HG03097 (cell line): ENCODE data around the gene OSBP2.

Experiments
- ATAC-seq: cut with Tn5 transposase; IDR thresholded peaks from one replicate; pipeline ENCODE4 v1.9.1; 2021; ENCODE audit not compliant: unreplicated experiment, low FRiP score

Gene OSBP2, protein sequence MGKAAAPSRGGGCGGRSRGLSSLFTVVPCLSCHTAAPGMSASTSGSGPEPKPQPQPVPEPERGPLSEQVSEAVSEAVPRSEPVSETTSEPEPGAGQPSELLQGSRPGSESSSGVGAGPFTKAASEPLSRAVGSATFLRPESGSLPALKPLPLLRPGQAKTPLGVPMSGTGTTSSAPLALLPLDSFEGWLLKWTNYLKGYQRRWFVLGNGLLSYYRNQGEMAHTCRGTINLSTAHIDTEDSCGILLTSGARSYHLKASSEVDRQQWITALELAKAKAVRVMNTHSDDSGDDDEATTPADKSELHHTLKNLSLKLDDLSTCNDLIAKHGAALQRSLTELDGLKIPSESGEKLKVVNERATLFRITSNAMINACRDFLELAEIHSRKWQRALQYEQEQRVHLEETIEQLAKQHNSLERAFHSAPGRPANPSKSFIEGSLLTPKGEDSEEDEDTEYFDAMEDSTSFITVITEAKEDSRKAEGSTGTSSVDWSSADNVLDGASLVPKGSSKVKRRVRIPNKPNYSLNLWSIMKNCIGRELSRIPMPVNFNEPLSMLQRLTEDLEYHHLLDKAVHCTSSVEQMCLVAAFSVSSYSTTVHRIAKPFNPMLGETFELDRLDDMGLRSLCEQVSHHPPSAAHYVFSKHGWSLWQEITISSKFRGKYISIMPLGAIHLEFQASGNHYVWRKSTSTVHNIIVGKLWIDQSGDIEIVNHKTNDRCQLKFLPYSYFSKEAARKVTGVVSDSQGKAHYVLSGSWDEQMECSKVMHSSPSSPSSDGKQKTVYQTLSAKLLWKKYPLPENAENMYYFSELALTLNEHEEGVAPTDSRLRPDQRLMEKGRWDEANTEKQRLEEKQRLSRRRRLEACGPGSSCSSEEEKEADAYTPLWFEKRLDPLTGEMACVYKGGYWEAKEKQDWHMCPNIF

DNA sequence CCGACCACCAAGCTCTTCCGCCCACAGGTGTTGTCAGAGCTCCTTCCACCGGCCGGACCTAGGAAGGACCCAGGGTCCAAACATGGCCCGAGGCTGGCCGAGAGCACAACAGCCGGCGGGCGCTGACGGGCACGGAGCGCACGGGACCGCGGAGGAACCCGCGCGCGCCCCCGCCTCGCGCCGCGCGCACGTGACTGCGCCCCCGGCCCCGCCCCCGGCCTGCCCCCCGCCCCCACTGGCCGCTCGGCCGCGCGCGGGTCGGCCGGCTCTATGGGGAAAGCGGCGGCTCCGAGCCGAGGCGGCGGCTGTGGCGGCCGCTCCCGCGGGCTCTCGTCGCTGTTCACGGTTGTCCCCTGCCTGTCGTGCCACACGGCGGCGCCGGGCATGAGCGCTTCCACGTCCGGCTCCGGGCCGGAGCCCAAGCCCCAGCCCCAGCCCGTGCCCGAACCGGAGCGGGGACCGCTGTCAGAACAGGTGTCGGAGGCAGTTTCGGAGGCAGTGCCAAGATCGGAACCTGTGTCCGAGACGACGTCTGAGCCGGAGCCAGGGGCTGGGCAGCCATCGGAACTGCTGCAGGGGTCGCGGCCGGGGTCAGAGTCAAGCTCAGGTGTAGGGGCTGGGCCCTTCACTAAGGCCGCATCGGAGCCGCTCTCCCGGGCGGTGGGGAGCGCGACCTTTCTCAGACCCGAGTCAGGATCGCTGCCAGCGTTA, at the start of gene OSBP2:
TSS of gene OSBP2 (plus strand) at position 235 of the 711 bp plus-strand sequence. CDS start at position 271, 36 bp downstream.
- no peak for ATAC-seq

DNA sequence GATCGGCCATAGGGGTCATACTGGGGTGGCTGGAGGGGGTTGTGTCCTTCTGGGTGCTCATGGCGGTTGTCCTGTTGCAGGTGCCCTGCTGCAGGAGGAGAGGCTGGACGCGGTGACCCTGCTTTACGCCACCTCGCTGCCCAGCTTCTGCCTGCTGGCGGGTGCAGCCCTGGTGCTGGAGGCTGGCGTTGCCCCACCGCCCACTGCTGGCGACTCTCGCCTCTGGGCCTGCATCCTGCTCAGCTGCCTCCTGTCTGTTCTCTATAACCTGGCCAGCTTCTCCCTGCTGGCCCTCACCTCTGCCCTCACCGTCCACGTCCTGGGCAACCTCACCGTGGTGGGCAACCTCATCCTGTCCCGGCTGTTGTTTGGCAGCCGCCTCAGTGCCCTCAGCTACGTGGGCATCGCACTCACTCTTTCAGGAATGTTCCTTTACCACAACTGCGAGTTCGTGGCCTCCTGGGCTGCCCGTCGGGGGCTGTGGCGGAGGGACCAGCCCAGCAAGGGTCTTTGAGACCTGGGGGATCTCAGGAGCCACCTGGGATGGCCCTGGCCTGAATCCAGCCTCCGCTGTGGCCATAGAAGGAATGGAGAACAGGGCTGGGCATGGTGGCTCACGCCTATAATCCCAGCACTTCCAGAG, 48.0 kb upstream of the OSBP2 start:
- ATAC-seq = no peak

DNA sequence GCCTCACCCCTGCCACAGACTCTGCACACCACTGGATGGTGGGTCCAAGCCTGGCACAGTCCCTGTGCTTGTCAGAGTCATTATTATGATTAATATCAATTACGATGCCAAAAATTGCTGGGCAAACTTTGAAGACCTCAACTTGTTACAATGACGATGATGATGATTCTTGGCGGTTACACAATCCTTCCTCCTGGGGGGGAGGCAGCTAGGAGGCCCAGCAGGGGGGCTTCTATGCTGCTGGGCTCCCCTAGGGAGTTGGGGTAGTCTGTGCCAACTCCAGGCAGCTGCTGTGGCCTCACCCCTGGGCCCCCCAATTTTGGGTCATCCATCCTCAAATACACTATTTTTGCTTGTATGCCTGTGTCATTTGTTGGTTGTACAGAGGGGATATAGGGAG, 47.1 kb upstream of the OSBP2 start:
- ATAC-seq = no peak

DNA sequence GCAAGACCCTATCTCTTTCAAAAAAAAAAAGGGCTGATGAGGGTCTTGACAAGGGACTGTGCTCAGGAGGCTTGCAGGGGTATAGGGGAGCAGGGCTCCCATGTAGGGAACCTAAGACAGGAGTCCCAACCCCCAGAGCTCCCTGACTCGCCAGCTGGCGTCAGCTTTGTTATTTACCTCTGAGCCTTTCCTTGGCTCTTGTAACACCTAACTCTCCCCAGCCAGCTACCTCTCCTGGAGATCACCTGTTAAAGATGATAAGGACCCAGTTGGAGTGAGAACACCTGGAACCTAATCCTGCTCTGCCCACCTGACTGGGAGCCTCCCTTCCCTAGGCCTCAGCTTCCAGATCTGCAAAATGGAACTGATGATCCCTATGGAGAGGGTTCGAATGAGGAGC, 45.8 kb upstream of the OSBP2 start:
- no peak for ATAC-seq

DNA sequence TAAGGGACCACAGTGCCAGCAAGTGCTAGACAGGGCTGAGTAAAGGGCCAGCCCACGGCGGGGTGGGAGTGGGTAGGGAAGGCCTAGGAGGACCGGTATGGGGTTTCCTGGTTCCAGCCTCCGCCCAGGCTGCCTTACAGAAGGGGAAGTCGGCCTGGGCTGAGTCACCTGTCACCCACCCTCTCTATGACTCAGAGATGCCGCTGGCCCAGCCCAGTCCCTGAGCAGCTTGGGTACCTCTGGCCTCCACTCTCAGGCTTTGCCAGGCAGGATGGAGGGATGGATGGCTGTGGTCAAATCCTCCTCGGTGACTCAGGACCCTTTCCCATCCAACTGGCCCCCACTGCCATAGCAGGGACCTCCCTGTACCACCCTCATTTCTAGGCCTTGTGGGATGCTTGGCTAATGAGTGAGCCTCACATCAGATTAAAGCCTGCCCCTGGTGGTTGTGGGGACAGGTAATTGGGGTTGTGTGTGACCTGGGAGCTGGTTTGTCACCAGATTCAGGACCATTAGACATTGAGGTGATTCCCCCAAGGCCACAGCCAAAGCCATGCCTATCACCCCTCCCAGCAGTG, 45.2 kb upstream of the OSBP2 start:
- no peak for ATAC-seq

DNA sequence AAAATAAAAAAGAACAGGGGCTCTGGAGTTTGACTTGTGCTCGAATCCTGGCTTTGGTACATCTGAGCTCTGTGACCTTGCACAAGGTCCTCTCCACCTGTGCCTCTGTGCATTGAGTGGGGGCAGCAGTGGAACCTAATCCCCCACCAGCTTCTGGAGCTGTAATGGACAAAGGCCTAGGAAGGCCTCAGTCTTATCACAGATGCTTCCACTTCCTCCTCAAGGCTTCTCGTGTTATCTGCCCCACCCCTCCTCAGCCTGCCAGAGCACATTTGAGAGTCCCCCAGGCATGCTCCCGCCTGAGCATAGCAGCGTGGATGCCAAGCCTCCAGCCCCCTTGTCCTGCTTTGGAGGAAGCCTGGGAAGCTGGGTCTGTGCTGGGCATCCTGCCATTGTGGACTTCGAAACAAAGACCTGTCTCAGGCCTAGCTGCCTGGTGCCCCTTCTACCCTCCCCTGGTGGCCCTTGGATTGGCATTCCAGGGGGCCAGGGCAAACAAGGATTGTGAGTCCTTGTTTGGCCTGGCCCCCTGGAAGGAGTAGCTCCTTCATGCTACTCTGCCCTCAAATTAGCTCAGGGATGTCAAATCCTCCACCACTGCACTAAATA, 44.1 kb upstream of the OSBP2 start:
- no peak for ATAC-seq

DNA sequence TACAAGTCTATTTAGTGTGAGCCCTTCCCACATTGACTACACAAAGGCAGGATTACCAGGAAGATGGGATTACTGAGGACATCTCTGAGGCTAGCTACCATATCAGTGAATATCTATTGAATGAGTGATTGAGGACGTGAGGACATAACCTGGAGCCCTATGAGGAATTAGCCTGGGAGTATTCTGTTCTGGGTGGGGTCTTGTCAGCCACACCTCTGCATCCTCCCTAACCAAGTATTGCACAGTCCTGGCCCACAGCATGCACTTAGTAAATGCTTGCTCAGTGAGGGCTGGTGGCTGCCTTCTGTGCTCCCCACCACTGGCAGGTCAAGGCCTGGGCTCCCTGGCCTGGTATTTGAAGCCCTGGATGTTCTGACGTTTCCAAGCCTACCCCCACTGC, 41.8 kb upstream of the OSBP2 start:
- ATAC-seq = no peak

DNA sequence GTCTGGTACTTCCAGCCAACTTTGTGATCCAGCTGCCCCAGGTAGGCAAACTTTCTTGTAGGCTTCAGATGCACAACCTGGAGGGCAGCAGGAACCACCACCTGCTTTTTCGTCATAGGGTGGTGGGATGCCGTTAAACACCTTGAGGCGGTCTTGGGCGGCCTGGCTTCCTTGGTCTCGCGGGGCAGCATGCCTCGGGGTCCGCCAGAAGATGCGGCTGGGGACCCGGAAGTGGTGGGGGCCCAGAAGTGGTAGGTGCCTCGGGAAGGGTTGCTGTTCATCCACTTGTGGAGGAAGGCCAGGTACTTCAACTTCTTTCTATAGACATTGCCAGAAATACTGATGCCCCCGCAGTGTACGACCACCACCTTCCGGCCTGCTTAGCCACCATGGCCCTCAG, 40.3 kb upstream of the OSBP2 start:
- no peak for ATAC-seq

DNA sequence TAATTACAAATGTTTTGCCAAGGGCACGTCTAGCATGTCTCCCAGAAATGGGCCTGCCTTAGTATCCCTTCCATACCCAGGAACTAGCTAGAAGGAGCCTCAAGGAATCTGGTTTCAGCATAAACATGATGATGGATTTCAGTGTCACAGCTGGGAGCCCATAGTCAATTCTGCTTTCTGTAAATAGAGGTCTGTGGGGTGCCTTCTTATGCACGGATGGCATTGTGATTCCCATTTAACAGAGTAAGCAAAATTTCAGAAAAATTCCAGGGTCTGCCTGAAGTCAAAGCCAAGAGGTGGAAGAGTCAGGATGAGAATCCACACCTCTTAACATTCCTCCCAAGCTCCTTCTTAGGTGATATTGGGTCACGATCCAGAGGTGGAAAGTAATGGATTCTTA, 39.1 kb upstream of the OSBP2 start:
- ATAC-seq = no peak

DNA sequence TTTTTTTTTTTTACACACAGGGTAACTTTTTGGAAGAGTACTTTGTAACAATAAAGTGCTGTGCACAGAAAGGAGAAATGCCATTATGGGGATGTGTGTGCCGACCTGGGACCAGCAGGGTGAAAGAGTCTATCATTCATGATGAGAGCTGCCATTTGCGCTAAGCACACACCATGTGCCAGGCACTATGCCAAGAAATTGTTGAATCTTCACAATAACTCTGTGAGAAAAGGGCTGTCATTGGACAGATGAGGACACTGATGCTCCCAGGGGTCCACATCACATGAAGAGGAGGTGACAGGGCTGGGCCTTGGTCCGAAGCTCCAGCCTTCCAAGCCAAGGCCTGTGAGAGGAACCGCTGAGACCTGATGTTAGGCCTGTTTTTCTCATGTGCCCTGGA, 32.6 kb upstream of the OSBP2 start:
- no peak for ATAC-seq

DNA sequence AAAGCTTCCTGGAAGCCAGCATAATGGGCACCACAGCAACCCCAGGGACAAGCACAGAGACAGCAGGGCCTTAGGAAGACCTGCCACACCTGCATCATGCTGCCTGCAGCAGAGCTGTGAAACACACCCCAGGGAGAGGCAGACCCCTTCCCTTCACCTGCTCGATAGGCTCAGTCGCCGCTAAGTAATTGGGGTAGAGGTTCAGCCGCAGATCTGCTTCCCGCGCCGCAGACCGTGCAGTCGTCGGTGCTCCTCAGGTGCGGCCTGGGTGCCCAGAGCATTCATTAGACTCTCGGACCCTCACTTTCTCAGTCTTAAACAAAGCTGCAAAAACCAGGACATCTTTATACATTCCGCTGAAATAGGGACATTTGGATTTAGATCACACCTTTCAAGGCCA, 29.9 kb upstream of the OSBP2 start:
- ATAC-seq = no peak

DNA sequence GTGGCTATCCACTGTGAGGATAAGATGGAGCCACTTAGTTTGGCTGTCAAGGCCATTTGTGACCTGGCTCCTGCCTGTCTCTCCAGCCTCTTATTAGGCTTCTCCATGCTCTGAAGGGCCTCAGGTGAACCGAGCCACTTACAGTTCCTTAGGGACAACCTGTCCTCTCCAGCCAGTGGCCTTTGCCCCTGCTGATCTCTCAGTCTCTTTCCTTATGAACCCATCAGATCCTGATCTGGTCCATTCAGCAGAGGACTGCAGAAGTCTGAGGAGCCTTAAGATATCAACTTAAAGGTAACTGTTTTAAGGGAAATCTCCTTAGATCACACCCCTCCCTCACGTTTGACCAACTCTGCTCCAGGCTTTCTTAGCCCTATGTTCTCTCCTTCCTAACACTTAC, 29.4 kb upstream of the OSBP2 start:
- no peak for ATAC-seq

DNA sequence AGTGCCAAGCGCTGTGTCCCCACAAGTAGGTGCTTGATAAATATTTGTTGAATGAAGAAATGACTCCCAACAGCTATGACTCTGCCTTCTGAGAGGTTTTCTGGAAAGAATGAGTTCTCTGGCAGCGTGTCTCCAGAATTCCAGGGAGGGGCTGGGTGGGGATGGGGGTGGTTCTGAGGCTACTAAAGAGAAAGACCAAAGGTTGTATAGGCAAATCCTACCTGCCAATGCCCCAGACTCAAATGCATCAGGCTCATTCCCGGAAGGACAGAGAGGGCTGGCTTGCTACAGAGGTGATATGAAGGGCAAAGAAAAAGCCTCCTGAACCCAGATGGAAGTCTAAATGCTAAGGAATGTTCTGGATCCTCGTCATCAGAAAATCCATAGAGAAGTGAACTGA, 28.9 kb upstream of the OSBP2 start:
- ATAC-seq = no peak

DNA sequence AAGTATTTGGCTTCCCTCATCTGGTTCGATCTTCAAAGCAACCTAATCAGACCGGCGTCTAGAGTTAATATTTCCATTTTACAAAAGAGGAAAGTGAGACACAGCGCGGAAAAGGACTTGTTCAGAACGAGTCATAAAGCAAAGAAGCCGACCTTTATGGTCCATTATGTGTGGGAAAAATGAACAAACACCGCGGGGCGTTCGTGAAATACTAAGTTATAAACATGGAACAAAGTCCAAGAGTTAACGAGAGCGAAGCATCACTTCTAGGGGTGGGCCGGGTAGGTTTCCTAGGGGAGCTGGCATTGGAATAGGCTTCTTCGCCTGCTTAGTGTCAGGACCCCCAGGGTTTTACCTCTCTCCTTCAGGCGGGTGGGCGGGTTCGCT, 27.6 kb upstream of the OSBP2 start:
- peak; percentile 1 for ATAC-seq

DNA sequence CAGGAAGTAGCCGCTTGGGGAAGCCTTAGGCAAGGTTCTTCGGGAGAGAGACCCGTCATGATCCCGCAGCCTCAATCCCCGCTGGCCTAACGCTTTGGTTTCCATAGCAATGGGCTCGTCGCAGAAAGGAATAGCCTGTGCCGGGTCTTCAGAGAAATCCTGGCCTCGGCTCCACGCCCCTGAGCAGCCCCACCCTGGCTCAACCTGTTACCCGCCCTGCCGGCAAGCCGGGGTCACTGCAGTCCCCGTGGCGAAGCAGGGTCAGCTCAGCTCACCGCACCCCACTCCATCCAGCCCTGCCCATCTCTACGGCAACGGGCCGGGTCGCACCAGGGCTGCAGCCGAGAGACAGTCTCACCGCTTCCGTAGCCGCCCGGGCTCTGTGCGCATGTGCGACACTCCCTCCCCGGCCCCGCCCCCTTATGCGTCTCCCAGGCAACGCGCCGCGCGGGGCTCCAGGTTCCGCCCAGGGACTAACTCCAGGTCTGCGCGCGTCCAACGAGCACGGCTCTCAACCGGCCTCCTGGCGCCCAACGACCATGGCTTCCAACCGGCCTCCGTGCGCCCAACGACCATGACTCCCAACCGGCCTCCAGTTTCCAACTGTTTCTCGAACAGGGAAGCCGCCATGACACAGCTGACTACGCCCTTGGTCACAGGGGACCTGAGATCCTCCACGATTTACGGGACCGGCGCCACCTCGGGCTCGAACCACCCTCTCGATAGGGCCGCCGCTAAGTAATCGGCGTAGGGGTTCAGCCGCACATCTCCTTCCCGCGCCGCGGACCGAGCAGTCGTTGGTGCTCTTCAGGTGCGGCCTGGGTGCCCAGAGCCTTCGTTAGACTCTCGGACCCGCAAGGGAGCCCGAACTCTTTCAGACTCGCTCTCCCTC, 26.9 kb upstream of the OSBP2 start, which contains the start of gene DUSP18:
TSS of gene DUSP18 (minus strand) at position 382 of the 892 bp plus-strand sequence. CDS start 3,872 bp downstream, outside the sequence.
- ATAC-seq = peak; percentile 90

DNA sequence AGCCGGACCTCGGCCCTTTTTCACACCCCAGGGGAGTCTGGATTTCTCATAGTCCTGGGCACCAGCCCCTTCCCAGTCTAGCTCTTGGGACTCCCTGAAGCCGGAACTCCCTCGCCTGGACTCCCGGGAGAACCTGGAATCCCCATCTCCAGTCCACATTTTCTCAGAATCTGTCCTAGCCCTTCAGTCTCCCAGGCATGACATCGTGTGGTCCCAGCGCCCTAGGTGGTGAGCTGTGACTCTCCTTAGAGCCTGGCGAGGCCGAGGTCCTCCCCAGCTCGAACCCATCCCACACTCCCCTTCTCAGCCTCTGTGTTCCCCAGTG, 26.3 kb upstream of the OSBP2 start:
- no peak for ATAC-seq

DNA sequence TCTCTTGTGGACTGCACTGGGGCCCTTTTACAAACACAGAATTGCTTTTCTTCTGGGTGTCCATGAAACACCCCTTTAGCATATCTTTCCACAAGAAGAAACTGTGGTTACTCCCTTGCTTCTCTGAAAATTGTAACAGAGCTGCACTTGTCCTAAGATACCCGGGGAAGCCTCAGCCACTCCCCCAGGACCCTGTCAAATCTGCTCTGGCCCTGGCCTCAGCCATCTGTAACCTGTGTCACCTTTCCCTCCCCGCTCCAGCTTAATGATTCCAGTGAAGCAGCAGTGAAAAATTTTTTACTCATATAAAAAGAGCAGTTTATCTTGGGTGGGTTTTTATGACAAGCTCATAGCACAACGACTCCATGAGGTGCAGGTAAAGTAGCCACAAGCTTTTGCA, 23.6 kb upstream of the OSBP2 start:
- no peak for ATAC-seq

DNA sequence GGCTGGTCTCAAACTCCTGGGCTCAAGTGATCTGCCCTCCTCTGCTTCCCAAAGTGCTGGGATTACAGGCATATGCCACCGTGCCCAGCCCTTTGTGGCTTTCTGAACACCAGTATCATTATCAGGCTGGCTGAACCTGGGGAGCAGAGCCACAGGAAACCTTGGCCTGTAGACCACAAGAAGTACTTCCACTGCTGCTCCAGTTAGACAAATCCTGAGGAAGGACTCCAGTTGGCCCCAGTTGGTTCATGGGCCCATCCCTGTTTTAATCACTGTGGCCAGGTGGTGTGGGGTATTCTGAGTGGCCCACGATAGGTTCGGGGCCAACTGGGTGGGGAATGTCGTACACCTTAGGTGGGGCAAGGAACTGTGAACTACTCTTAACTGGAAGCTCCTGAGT, 21.5 kb upstream of the OSBP2 start:
- ATAC-seq = no peak

DNA sequence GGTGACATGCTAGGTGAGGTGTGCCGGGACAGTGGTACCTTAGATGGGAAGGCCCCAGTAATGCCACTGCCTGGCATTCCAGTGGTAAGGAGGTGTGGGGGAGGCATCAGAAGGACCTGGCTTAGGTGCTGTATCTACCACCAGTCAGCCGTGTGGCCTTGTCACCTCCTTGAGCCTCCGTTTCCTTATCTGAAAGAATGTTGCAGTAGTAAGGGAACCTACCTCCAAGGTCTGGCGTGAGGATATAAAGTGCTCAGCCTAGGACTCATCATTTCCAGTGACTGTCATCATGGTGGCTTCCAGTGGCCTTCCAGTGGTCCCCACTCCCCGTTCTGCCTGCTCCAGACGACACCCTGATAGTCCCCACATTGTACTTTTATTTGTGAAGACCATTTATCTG, 20.2 kb upstream of the OSBP2 start:
- no peak for ATAC-seq
